B cell (primary cell): ENCODE data around the gene APP. TPM values are rescaled to one million over a fixed set of nuclear protein-coding genes. Genes with fewer than 3 reads are reported as not detected.

Experiments used
- ATAC-seq: fragments of 200-7000 bp; cut with Tn5 transposase; one replicate; pipeline ENCODE4 v1.10.0; 2021; ENCODE audit warnings: low read depth, mild to moderate bottlenecking, moderate number of reproducible peaks, moderate library complexity
- CTCF ChIA-PET: fragments of 350-600 bp; sonication (Branson Sonifier 250); formaldehyde crosslinking; loops from one replicate; lab custom pipeline; 2021; ENCODE audit warnings: antibody characterized with exemption, inconsistent platforms; lab: Charles Lee
- POLR2A ChIA-PET: fragments of 350-600 bp; sonication (Branson Sonifier 250); formaldehyde crosslinking; loops from one replicate; lab custom pipeline; 2021; ENCODE audit warnings: antibody characterized with exemption; lab: Charles Lee
- DNase-seq: peaks from one replicate; pipeline ENCODE4 v3.0.0; 2013
- H2AFZ ChIP-seq: 2 replicates; pipeline ENCODE4 v1.6.1; 2012; ENCODE audit warnings: mild to moderate bottlenecking, low read depth, low read length; ENCODE audit not compliant: insufficient read depth, poor library complexity, severe bottlenecking
- H3K27ac ChIP-seq, 2 donors: 1 replicate in 1 of 2; 2 replicates in 1 of 2; pipeline ENCODE4 v1.5.1; 2012 to 2013; ENCODE audit warnings: low read length in 2 of 2, mild to moderate bottlenecking in 2 of 2, moderate library complexity in 1 of 2
- H3K27me3 ChIP-seq, 4 experiments: fragments of 200-600 bp in 1 of 4; sonication (generic) in 1 of 4; replicated peaks in 1 of 4; 1 replicate in 2 of 4; 2 replicates in 2 of 4; pipeline versions ENCODE4 v1.6.1 to v1.7.0; 2013 to 2016; ENCODE audit warnings: low read length in 3 of 4, mild to moderate bottlenecking in 2 of 4, mixed read lengths in 1 of 4, moderate library complexity in 1 of 4; ENCODE audit not compliant: insufficient read depth in 4 of 4, control insufficient read depth in 3 of 4; ENCODE audit errors: control extremely low read depth in 1 of 4
- H3K36me3 ChIP-seq, 2 experiments: replicated peaks in 1 of 2; 1 replicate in 1 of 2; 2 replicates in 1 of 2; pipeline versions ENCODE4 v1.6.1 to v1.7.1; 2013; ENCODE audit warnings: low read length in 1 of 2; ENCODE audit not compliant: insufficient read depth in 2 of 2, control insufficient read depth in 1 of 2; ENCODE audit errors: control extremely low read depth in 1 of 2, extremely low read depth in 1 of 2
- H3K4me1 ChIP-seq, 2 donors: fragments of 200-600 bp in 1 of 2; sonication (generic) in 1 of 2; 1 replicate in 1 of 2; 2 replicates in 1 of 2; pipeline versions ENCODE4 v1.5.1 to v1.6.1; 2013 to 2017; ENCODE audit warnings: low read length in 2 of 2; ENCODE audit not compliant: control insufficient read depth in 2 of 2, insufficient read depth in 2 of 2
- H3K4me2 ChIP-seq: replicated peaks from 2 replicates; pipeline ENCODE3; 2012; ENCODE audit warnings: mild to moderate bottlenecking, low read depth, low read length; ENCODE audit not compliant: poor library complexity, severe bottlenecking
- H3K4me3 ChIP-seq, 5 experiments: fragments of 200-600 bp in 1 of 5; sonication (generic) in 1 of 5; 1 replicate in 3 of 5; 2 replicates in 2 of 5; pipeline versions ENCODE4 v1.5.1 to v1.7.0; 2011 to 2016; ENCODE audit warnings: low read length in 4 of 5, mild to moderate bottlenecking in 4 of 5, low read depth in 2 of 5, control low read depth in 1 of 5, moderate library complexity in 1 of 5; ENCODE audit not compliant: insufficient read depth in 1 of 5; ENCODE audit errors: control extremely low read depth in 1 of 5, extremely low read depth in 1 of 5
- H3K79me2 ChIP-seq: fragments of 200-600 bp; sonication (generic); one replicate; pipeline ENCODE4 v1.6.0; 2016; ENCODE audit warnings: low read length; ENCODE audit not compliant: control insufficient read depth, insufficient read depth
- H3K9ac ChIP-seq: fragments of 200-600 bp; sonication (generic); 2 replicates; pipeline ENCODE4 v1.6.1; 2017; ENCODE audit warnings: mild to moderate bottlenecking, low read length, moderate library complexity
- H3K9me3 ChIP-seq, 3 donors: one replicate each; pipeline versions ENCODE4 v1.6.1 to v1.7.1; 2013; ENCODE audit warnings: low read length in 2 of 3; ENCODE audit not compliant: control insufficient read depth in 2 of 3, insufficient read depth in 1 of 3; ENCODE audit errors: control extremely low read depth in 1 of 3
- H4K20me1 ChIP-seq: 2 replicates; pipeline ENCODE4 v1.6.0; 2012; ENCODE audit warnings: mild to moderate bottlenecking, low read length; ENCODE audit not compliant: insufficient read depth, control insufficient read depth, poor library complexity, severe bottlenecking
- H3K27ac Mint-ChIP-seq: one replicate; pipeline ENCODE4 v1.8.0; 2021; ENCODE audit warnings: mixed read lengths
- H3K27me3 Mint-ChIP-seq: one replicate; pipeline ENCODE4 v1.8.0; 2021; ENCODE audit warnings: mixed read lengths
- H3K4me1 Mint-ChIP-seq: one replicate; pipeline ENCODE4 v1.8.0; 2021; ENCODE audit warnings: mixed read lengths
- H3K4me3 Mint-ChIP-seq: one replicate; pipeline ENCODE4 v1.8.0; 2021; ENCODE audit warnings: mixed read lengths
- H3K9me3 Mint-ChIP-seq: one replicate; pipeline ENCODE4 v1.8.0; 2022; ENCODE audit warnings: mixed read lengths; ENCODE audit not compliant: insufficient read depth
- CTCF ChIP-seq: fragments of 200-600 bp; IDR thresholded peaks from one replicate; pipeline ENCODE4 v1.8.0; 2022; ENCODE audit warnings: antibody characterized with exemption, mild to moderate bottlenecking
- EZH2 ChIP-seq: IDR thresholded peaks from 2 replicates; pipeline ENCODE4 v1.6.1; 2012; ENCODE audit warnings: borderline replicate concordance, low read depth, mild to moderate bottlenecking, moderate library complexity, low read length; ENCODE audit not compliant: insufficient read depth, poor library complexity, severe bottlenecking
- WGBS: methylation state at CpG from one replicate; pipeline ENCODE4 v1.1.5; 2013; ENCODE audit warnings: missing lambda C conversion rate; ENCODE audit not compliant: insufficient coverage; 5-methylcytosine and 5-hydroxymethylcytosine counted together
- intact Hi-C: fragments of 100-400 bp; cut with micrococcal nuclease; formaldehyde crosslinking; loops from one replicate; pipeline ENCODE4 v1.10.0; 2022
- polyA plus RNA-seq: library from polyadenylated mRNA; depleted of rRNA; stranded (reverse); fragments of >200 nt; gene quantifications from 2 replicates; pipeline ENCODE4 v1.2.3, GENCODE V29; 2012
- total RNA-seq, 2 donors: library from RNA; stranded (reverse); fragments of 120-200 nt in 1 of 2; gene quantifications; 1 replicate in 1 of 2; 2 replicates in 1 of 2; pipeline versions ENCODE4 v1.2.3 to v1.2.4, GENCODE V29; 2013 to 2022

The APP gene
- total and polyA plus RNA-seq, 2 donors (not counting 1 experiment from before 2014, with no cell fraction given) = 28.3 to 34.7 TPM

GRCh38 chr21:26138615-26139257 lies 31.8 kb downstream of the APP start:
- Histone ChIP-seq H3K36me3 (peaks cover 0 to 2% of the 10 kb centered on the region in 2 experiments), H3K4me2 (no peak overlapping the region), H3K4me3 (no peak overlapping the region), H3K27ac (no peak overlapping the region), H4K20me1 (peaks cover 6% of the 10 kb centered on the region), H3K79me2 (peaks cover 26% of the 10 kb centered on the region), H3K4me1 (peaks cover 0 to 6% of the 10 kb centered on the region in 2 donors), H2AFZ (no peak overlapping the region), H3K27me3 (no peaks in the 10 kb centered on the region), H3K9ac (no peak overlapping the region), H3K9me3 (no peaks in the 10 kb centered on the region)
- no peak for TF ChIP-seq CTCF
- intact Hi-C loops = no loop called here
- WGBS = 67% methylated on average over 1 of the region's 6 CpGs
- no peaks in the 10 kb centered on the region for H3K9me3 Mint-ChIP-seq
- no peaks in the 10 kb centered on the region for H3K27me3 Mint-ChIP-seq
- H3K4me1 Mint-ChIP-seq = peaks cover 9% of the 10 kb centered on the region
- ATAC-seq (no peak), DNase-seq (no peak)
- H3K27ac Mint-ChIP-seq = no peak overlapping the region
- ChIA-PET POLR2A (no interaction called here), CTCF (no interaction called here)
- H3K4me3 Mint-ChIP-seq = no peak overlapping the region

- H3K9ac ChIP-seq = no peak overlapping the region
- H3K79me2 ChIP-seq = peaks cover 31% of the 10 kb centered on the region
- no peak overlapping the region for H2AFZ ChIP-seq
- Mint-ChIP-seq H3K27ac (no peak overlapping the region), H3K4me1 (peaks cover 9% of the 10 kb centered on the region), H3K27me3 (no peaks in the 10 kb centered on the region), H3K4me3 (no peak overlapping the region), H3K9me3 (no peaks in the 10 kb centered on the region)
- TF ChIP-seq EZH2 (no peak), CTCF (no peak)
- H3K4me3 ChIP-seq = no peak overlapping the region
- H3K4me1 ChIP-seq = peaks cover 0 to 6% of the 10 kb centered on the region in 2 donors
- no CpG with 5 or more reads among the region's 4 CpGs for WGBS
- peaks cover 6% of the 10 kb centered on the region for H4K20me1 ChIP-seq
- no peak overlapping the region for H3K4me2 ChIP-seq
- H3K27ac ChIP-seq = no peak overlapping the region
- H3K36me3 ChIP-seq = peaks cover 0 to 2% of the 10 kb centered on the region in 2 experiments
- ATAC-seq (no peak), DNase-seq (no peak)
- H3K9me3 ChIP-seq = no peaks in the 10 kb centered on the region
- POLR2A ChIA-PET = no interaction called here
- intact Hi-C loops = no loop called here
- CTCF ChIA-PET = no interaction called here
- H3K27me3 ChIP-seq = no peaks in the 10 kb centered on the region
Measured at GRCh38 chr21:26137379-26138060, 33.0 kb downstream of the APP start.
